ENCODE measurements around the gene PLEKHB1. TPM values are rescaled to one million over a fixed set of nuclear protein-coding genes. Genes with fewer than 3 reads are reported as not detected.
A peak's percentile ranks its signal among the peaks of the same experiment; 100 is the strongest.

The PLEKHB1 gene
- total and polyA plus RNA-seq, 4 donors = 0.75 to 1.4 (median 1.1) TPM

DNA sequence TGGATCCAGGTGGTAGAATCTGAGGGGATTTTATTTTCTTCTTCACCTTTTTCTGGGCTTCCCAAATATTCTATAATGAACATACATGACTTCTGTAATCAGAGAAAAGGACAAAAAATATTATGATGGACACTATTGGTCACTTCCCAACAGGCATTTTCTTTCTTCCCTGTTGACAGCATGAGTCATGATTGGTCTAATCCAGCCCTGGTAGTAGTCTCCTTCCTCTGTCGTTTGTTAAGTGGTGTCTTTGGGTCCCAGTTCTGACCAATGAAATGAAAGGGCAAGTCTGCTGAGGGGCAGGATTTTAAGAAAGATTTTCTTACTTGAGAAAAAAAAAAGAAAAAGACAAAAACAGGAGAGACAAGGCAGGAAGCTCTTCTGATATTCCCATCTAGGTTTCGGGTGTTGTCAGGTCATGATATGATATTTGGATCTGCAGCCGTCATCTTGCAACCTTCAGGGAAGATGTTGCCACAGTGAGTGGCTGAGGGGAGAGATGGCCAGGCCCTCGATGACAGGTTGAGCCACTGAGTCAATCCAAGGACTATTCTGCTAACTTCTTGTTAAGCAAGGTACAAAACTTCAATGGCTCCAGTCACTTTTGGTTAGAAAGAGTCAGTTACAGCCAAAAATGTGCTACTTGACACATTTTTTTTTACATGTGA is 23.3 kb upstream of the PLEKHB1 start:
- Histone ChIP-seq H3K27ac (ENCODE audit: low read depth in 1 of 2, low read length in 2 of 2) (no peak overlapping the region), H3K27me3 (ENCODE audit: control insufficient read depth in 4 of 4, insufficient read depth in 4 of 4, low read length in 3 of 4) (no peaks in the 10 kb centered on the region), H3K4me3 (ENCODE audit: low read depth in 1 of 3, low read length in 3 of 3) (no peak overlapping the region), H3K9ac (ENCODE audit: low read depth in 1 of 2, low read length in 2 of 2) (no peak overlapping the region), H3K4me1 (ENCODE audit: control insufficient read depth in 4 of 4, insufficient read depth in 4 of 4, low read length in 3 of 4) (peaks cover 0 to 3% (median 0%) of the 10 kb centered on the region in 4 donors), H3K36me3 (ENCODE audit: control insufficient read depth in 4 of 4, insufficient read depth in 3 of 4, low read depth in 1 of 4, low read length in 3 of 4) (no peaks in the 10 kb centered on the region), H3K9me3 (ENCODE audit: control insufficient read depth in 4 of 4, low read length in 3 of 4) (no peaks in the 10 kb centered on the region)
- no peak for TF ChIP-seq YY1 (IDR thresholded peaks at IDR 0.05)
- no peak for TF ChIP-seq HNF4A (conservative IDR thresholded peaks at IDR 0.05)
- TF ChIP-seq HNF4G (IDR thresholded peaks at IDR 0.05) = no peak
- TF ChIP-seq, protein P1, sequence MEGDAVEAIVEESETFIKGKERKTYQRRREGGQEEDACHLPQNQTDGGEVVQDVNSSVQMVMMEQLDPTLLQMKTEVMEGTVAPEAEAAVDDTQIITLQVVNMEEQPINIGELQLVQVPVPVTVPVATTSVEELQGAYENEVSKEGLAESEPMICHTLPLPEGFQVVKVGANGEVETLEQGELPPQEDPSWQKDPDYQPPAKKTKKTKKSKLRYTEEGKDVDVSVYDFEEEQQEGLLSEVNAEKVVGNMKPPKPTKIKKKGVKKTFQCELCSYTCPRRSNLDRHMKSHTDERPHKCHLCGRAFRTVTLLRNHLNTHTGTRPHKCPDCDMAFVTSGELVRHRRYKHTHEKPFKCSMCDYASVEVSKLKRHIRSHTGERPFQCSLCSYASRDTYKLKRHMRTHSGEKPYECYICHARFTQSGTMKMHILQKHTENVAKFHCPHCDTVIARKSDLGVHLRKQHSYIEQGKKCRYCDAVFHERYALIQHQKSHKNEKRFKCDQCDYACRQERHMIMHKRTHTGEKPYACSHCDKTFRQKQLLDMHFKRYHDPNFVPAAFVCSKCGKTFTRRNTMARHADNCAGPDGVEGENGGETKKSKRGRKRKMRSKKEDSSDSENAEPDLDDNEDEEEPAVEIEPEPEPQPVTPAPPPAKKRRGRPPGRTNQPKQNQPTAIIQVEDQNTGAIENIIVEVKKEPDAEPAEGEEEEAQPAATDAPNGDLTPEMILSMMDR (IDR thresholded peaks at IDR 0.05; ENCODE audit: low read depth, low read length, missing input control) = no peak
- TF ChIP-seq, protein P2, sequence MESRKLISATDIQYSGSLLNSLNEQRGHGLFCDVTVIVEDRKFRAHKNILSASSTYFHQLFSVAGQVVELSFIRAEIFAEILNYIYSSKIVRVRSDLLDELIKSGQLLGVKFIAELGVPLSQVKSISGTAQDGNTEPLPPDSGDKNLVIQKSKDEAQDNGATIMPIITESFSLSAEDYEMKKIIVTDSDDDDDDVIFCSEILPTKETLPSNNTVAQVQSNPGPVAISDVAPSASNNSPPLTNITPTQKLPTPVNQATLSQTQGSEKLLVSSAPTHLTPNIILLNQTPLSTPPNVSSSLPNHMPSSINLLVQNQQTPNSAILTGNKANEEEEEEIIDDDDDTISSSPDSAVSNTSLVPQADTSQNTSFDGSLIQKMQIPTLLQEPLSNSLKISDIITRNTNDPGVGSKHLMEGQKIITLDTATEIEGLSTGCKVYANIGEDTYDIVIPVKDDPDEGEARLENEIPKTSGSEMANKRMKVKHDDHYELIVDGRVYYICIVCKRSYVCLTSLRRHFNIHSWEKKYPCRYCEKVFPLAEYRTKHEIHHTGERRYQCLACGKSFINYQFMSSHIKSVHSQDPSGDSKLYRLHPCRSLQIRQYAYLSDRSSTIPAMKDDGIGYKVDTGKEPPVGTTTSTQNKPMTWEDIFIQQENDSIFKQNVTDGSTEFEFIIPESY (IDR thresholded peaks at IDR 0.05) = no peak
- no peak for DNase-seq (ENCODE audit: low spot score)
- WGBS = 54% methylated on average over 4 of the region's 4 CpGs

DNA sequence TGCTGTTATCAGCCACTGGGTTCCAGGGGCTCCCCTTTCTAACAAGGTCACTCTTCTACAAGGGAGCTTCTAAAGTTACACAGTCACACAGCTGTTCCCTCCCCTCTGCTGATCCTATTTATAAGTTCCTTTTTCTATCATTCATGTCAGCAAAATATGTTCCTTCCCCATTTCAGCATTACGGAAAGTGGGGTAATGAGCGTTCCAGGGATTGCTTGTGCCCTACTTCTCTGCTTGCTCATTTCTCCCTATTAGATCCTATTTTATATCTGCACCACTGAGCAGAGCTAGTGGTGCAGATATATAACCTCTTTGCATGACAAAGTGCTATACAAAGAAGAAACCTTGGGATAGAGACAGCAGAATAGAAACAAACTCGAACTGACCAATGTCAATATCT is 22.7 kb upstream of the PLEKHB1 start:
- no peak overlapping the region for H3K27ac ChIP-seq (ENCODE audit: low read depth in 1 of 2, low read length in 2 of 2)
- no peaks in the 10 kb centered on the region for H3K9me3 ChIP-seq (ENCODE audit: control insufficient read depth in 4 of 4, low read length in 3 of 4)
- H3K27me3 ChIP-seq (ENCODE audit: control insufficient read depth in 4 of 4, insufficient read depth in 4 of 4, low read length in 3 of 4) = no peaks in the 10 kb centered on the region
- no peak overlapping the region for H3K9ac ChIP-seq (ENCODE audit: low read depth in 1 of 2, low read length in 2 of 2)
- DNase-seq (ENCODE audit: low spot score) = no peak
- H3K4me3 ChIP-seq (ENCODE audit: low read depth in 1 of 3, low read length in 3 of 3) = no peak overlapping the region
- H3K36me3 ChIP-seq (ENCODE audit: control insufficient read depth in 4 of 4, insufficient read depth in 3 of 4, low read depth in 1 of 4, low read length in 3 of 4) = no peaks in the 10 kb centered on the region
- no peak for TF ChIP-seq HNF4A (conservative IDR thresholded peaks at IDR 0.05)
- TF ChIP-seq, protein P1 (IDR thresholded peaks at IDR 0.05; ENCODE audit: low read depth, low read length, missing input control) = no peak
- TF ChIP-seq RAD21 (IDR thresholded peaks at IDR 0.05) = peak in 1 of 2 donors; percentile 7
- TF ChIP-seq GABPA (IDR thresholded peaks at IDR 0.05 in 1 of 2, conservative IDR thresholded peaks at IDR 0.05 in 1 of 2) = no peak
- peak in 1 of 2 donors; percentile 12 for TF ChIP-seq RXRA (IDR thresholded peaks at IDR 0.05)
- WGBS = 48% methylated on average over 3 of the region's 3 CpGs
- H3K4me1 ChIP-seq (ENCODE audit: control insufficient read depth in 4 of 4, insufficient read depth in 4 of 4, low read length in 3 of 4) = peaks cover 0 to 3% (median 0%) of the 10 kb centered on the region in 4 donors

DNA sequence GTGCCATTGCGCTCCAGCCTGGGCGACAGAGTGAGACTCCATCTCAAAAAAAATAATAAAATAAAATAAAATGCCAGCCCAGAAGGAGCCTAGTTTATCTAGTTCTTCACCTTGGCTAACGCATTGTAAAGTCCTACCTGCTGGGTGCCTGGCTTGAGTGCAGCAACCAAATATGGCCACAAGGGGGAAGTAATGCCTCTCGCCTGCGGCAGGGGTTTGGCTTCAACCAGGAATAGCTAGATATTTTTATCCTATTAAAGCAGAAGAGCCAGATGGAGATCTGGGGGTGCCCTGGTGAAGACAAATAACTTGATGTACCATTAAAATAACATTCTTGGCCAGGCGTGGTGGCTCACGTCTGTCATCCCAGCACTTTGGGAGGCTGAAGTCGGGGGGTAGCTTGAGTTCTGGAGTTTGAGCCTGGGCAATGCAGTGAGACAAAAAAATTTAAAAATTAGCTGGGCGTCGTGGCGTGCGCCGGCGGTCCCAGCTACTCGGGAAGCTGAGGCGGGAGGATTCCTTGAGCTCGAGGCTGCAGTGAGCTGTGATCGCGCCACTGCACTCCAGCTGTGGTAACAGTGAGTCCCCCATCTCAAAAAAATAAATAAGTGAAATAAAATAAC is 20.6 kb upstream of the PLEKHB1 start:
- Histone ChIP-seq H3K4me1 (ENCODE audit: control insufficient read depth in 4 of 4, insufficient read depth in 4 of 4, low read length in 3 of 4) (peaks cover 0 to 3% (median 0%) of the 10 kb centered on the region in 4 donors), H3K27ac (ENCODE audit: low read depth in 1 of 2, low read length in 2 of 2) (no peak overlapping the region), H3K9me3 (ENCODE audit: control insufficient read depth in 4 of 4, low read length in 3 of 4) (no peaks in the 10 kb centered on the region), H3K27me3 (ENCODE audit: control insufficient read depth in 4 of 4, insufficient read depth in 4 of 4, low read length in 3 of 4) (no peaks in the 10 kb centered on the region), H3K4me3 (ENCODE audit: low read depth in 1 of 3, low read length in 3 of 3) (no peak overlapping the region), H3K36me3 (ENCODE audit: control insufficient read depth in 4 of 4, insufficient read depth in 3 of 4, low read depth in 1 of 4, low read length in 3 of 4) (no peaks in the 10 kb centered on the region), H3K9ac (ENCODE audit: low read depth in 1 of 2, low read length in 2 of 2) (no peak overlapping the region)
- WGBS = 26% methylated on average over 19 of the region's 19 CpGs
- TF ChIP-seq, protein P3, sequence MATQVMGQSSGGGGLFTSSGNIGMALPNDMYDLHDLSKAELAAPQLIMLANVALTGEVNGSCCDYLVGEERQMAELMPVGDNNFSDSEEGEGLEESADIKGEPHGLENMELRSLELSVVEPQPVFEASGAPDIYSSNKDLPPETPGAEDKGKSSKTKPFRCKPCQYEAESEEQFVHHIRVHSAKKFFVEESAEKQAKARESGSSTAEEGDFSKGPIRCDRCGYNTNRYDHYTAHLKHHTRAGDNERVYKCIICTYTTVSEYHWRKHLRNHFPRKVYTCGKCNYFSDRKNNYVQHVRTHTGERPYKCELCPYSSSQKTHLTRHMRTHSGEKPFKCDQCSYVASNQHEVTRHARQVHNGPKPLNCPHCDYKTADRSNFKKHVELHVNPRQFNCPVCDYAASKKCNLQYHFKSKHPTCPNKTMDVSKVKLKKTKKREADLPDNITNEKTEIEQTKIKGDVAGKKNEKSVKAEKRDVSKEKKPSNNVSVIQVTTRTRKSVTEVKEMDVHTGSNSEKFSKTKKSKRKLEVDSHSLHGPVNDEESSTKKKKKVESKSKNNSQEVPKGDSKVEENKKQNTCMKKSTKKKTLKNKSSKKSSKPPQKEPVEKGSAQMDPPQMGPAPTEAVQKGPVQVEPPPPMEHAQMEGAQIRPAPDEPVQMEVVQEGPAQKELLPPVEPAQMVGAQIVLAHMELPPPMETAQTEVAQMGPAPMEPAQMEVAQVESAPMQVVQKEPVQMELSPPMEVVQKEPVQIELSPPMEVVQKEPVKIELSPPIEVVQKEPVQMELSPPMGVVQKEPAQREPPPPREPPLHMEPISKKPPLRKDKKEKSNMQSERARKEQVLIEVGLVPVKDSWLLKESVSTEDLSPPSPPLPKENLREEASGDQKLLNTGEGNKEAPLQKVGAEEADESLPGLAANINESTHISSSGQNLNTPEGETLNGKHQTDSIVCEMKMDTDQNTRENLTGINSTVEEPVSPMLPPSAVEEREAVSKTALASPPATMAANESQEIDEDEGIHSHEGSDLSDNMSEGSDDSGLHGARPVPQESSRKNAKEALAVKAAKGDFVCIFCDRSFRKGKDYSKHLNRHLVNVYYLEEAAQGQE (IDR thresholded peaks at IDR 0.05) = no peak
- peak in 1 of 2 donors; percentile 18 for TF ChIP-seq RXRA (IDR thresholded peaks at IDR 0.05)
- no peak for TF ChIP-seq HNF4A (conservative IDR thresholded peaks at IDR 0.05)
- TF ChIP-seq RAD21 (IDR thresholded peaks at IDR 0.05) = peak; percentile 92 to 95
- no peak for TF ChIP-seq TAF1 (conservative IDR thresholded peaks at IDR 0.05)
- TF ChIP-seq, protein P1 (IDR thresholded peaks at IDR 0.05; ENCODE audit: low read depth, low read length, missing input control) = peak; percentile 92
- peak; percentile 73 for DNase-seq (ENCODE audit: low spot score)
